IPS DF 19.7 (cell line): ENCODE results near the gene ITPR3.

ENCODE experiments used
- DNase-seq: peaks from one replicate; pipeline ENCODE4 v3.0.0-alpha.2; 2013; ENCODE audit warnings: low read depth, low spot score

Gene ITPR3

GRCh38 chr6:33699739-33700138 is 78.6 kb downstream of the ITPR3 start:
- DNase-seq, result no peak

GRCh38 chr6:33700391-33701050 is 79.4 kb downstream of the ITPR3 start:
- DNase-seq, result peak; percentile 72

- no peak for DNase-seq
Measured at GRCh38 chr6:33702345-33702977, 81.3 kb downstream of the ITPR3 start.

- no peak for DNase-seq
Measured at GRCh38 chr6:33704215-33705066, 83.3 kb downstream of the ITPR3 start.

- DNase-seq, result no peak
Measured at GRCh38 chr6:33705268-33705885, 84.3 kb downstream of the ITPR3 start.

GRCh38 chr6:33705955-33706725 is 85.0 kb downstream of the ITPR3 start:
- no peak for DNase-seq

- DNase-seq, result no peak
Measured at GRCh38 chr6:33707771-33708170, 86.6 kb downstream of the ITPR3 start.

- DNase-seq, result no peak
Measured at GRCh38 chr6:33708516-33709204, 87.5 kb downstream of the ITPR3 start.

GRCh38 chr6:33709605-33710295 is 88.6 kb downstream of the ITPR3 start:
- DNase-seq, result no peak

GRCh38 chr6:33710296-33711121 is 89.4 kb downstream of the ITPR3 start:
- DNase-seq, result no peak

GRCh38 chr6:33711140-33712129 is 90.3 kb downstream of the ITPR3 start, which contains the start of gene UQCC2:
UQCC2 (minus strand) TSS chr6:33711700; CDS start chr6:33711686, 14 bp downstream.
- peak; percentile 89 for DNase-seq

GRCh38 chr6:33712914-33713313 is 91.8 kb downstream of the ITPR3 start:
- DNase-seq, result no peak

- no peak for DNase-seq
Measured at GRCh38 chr6:33713786-33714185, 92.7 kb downstream of the ITPR3 start.

- DNase-seq, result no peak
Measured at GRCh38 chr6:33714385-33715040, 93.4 kb downstream of the ITPR3 start.

GRCh38 chr6:33716379-33716778 is 95.3 kb downstream of the ITPR3 start:
- no peak for DNase-seq

GRCh38 chr6:33716890-33717632 is 95.9 kb downstream of the ITPR3 start:
- DNase-seq, result no peak
